AG08396 (cell line): ENCODE results near the gene IGFBP2.

Experiments
- DNase-seq: peaks from one replicate; pipeline ENCODE4 v3.0.0; 2012; ENCODE audit warnings: low spot score, mixed read lengths

IGFBP2 gene

DNA sequence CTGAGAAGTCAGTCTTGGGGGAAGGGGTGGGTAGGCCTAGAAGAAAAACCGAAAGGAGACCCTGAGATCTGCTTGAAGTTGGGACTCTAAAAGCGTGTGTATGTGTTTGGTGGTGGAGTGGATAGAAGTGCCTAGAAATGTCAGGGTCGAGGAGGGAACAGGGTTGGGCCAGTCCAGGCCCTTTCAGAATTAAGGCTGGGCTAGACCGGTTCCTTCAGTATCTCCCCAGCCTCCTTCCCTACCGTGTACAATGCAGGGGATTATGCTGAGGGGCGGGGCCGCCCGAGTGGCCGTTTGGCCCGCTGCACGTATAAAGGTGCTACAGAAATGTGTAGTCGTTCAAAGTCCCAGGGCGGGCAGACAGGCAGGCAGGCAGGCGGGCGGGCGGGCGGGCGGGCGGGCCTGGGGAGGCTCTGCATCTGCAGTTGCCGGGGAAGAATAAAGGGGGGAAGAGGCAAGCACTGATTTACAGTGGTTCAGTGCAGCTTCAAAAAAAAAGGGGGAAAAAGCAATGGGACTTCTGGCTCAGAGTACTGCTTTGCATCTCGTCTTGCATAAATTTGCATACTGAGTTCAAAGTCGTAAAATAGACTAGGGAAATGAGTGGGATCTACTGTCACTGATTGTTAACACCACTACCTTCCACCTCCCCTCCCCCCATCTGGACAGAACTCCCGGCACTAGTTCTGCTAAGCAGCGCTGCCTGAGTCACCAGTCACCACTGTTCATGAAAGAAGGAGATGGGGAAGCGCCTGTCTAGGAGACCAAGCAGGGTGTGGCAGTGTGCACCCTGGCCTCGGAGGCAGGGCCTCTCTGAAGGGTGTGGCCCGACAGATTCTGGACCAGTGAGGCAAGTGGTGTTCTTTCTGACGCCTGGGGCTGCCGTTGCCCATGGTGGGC is 3.6 kb downstream of the IGFBP2 start:
- no peak for DNase-seq

DNA sequence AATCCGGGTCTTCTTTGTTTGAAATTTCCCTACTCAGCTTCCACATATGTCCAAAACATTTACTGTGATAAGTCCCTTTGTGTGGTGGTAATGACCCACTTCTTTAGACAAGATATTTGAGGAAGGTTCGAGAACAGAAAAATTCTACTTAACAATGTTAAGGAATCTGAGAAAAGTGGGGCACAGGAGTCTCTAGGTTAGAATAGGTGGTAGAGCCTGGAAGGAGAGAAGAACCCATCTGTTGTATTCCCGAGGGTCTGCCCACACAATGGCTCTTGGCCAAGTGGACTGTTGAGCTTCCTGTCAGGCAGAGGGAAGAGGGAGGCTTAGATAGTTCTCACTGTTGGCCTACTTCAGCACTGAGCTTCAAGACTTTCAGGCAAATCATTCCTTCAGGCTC is 4.3 kb downstream of the IGFBP2 start:
- no peak for DNase-seq

DNA sequence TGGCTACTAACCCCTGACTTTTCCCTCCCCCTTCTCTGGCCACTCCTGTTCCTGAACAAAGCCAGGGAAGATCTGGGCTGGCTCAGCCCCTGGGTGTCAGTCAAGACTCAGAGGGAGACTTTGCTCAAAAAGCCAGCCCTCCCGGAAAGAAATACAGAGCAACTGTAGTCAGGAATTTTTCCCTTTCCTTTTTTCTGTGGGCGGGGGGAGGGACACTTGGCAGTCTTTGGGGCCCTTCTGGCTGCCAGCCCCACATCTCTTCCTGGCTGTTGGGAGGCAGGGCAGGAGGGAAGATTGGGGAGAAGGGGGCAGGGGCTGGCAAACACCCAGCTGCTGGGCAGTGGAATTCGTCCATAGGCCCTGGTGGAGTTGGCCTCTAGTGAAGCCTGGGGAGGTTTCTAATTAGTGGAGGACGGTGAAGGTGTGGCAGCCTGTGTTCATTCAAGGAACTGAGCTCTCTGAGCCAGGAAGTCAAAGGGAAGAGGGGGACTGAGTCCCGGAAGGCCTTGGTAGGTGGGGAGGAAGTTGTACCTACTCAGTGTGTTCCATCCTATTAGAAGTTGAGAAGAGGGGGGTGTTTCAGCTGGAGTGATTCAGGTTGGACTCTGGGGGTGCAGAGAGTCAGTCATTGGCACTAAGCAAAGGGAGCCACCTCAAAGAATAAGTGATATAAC is 10.9 kb downstream of the IGFBP2 start:
- peak; percentile 38 for DNase-seq

DNA sequence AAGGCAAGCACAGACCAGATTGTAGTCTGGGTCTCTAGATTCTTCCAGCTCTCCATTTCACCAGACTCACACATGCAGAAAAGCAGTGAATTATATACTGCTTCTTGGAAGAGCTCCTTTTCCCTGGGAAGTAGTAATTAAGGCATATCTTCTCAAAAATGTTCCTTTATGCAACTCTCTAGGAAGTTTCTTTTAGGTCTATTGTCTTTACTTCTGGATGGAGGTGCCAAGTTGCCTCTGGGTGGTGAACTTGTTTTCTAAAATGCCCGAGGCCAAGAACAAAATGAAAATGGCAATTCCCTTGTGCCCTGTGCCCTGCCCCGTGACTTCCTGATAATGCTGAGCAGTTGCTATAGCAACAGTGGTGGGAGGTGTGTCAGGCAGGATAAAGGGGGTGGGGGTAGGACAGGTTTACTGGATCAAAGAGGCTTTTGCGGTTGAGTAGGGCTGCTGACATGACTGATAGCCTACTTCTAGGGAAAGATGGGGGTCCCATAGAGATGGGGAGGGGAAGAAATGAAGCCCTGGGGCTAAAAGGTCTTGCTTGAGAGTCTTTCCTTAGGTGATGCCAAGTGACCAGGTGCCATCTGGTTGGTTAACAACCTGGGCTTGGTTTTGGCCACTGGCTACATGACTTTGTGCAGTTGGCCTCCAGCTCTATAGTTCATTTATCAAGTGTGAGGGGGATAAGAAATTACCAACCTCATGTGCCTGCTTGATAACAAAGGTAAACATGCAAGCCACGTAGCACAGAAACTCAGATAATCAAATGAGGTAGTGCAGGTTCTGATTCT is 11.8 kb downstream of the IGFBP2 start:
- no peak for DNase-seq

- no peak for DNase-seq
Measured at GRCh38 chr2:216645636-216645950, 12.4 kb downstream of the IGFBP2 start.

DNA sequence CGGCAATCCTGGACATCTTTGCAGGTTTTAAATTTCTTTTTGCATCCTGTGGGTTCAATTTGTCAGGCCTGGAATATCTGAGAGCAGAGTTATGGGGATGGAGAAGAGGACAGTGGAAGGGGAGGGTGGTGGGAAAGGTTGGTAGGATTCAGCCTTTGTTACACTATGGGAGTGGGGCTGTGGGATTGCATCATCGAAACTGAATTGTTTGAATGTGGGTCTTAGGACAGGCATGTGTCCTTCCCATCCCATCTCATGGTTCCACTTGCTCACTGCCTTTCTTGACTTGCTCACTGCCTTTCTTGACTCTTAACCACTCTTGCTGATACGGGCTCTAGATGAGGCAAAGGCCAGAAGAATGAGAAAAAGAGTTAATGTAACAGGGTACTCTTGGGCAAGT is 12.9 kb downstream of the IGFBP2 start:
- no peak for DNase-seq

GRCh38 chr2:216648105-216648504 is 14.9 kb downstream of the IGFBP2 start:
- DNase-seq, result no peak

- DNase-seq, result no peak
Measured at GRCh38 chr2:216649574-216649973, 16.4 kb downstream of the IGFBP2 start.

GRCh38 chr2:216650626-216651257 is 17.5 kb downstream of the IGFBP2 start:
- DNase-seq, result no peak

DNA sequence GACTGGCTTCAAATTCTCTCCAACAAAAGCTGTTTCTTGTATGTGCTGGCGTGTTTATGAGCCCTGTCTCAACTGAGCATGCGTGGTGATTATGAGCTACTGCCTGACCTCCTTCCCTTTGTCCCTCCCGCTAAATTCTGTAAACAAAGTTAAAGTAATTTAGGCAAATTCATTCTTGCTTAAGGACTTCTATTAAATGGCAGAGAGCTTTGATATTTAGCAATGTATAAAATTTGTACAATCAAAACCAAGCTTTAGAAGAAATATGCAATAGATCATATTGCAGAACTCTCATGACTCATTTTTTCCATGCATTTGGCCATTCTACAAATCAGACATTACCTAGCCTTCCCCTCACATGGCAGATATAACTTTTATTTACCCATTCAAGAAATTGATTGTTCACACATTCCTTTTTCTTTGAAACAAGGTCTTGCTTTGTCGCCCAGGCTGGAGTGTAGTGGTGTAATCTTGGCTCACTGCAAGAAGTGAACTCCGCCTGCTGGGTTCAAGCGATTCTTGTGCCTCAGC is 18.2 kb downstream of the IGFBP2 start:
- peak; percentile 51 for DNase-seq

GRCh38 chr2:216652566-216652965 is 19.3 kb downstream of the IGFBP2 start:
- DNase-seq, result no peak

DNA sequence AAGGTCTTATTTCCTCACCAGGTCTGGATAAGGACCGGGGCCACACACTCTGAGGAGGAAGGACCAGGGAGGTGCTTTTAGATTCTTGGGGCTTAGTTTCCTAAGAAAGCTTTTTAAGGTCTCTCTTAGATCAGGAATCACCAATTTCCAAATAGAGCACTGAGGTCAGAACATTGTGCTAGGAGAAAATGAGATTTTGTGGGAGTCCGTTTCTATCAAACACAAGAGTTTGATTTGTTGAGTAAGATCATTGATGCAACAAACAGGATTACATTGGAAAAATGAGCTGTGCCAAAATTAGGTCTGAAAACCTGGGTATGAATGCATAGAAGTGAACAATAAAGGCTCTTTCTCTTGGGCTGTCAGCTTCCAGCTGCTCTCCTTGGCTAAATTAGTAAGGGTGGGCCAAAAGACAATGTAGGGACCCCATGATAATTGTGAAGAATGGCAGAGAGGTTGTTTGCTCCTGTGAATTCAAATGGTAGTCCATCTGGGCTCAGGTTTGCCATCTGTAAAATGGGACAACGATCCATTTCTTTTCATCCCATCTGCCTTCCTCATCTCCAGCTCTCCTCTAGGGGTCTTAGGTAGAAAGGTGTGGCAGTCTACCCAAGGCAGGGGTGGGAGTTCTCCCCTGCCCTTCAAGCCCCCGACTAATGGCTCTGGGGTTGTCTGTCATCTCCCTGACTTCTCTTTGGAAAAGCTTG is 20.0 kb downstream of the IGFBP2 start:
- no peak for DNase-seq

DNA sequence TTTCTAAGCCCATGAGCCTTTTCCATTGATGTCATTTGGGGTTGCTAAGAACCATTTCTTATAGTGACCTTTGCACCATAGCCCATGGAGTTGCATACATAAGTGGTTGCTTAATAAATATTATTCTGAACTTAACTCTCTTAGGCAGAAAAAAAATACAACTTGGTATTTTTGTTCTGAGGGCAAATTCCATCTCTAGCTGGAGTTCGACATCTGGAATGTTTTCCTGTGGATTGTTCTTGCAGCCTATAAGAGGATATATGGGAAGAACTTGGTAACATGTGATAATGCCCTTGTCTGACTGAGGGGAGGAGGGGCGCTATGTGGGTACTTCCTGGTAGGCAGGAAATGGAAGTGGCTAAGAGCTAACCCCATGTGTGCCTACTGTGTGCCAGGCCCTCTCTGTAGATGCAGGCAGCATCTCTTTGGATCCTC is 20.7 kb downstream of the IGFBP2 start:
- no peak for DNase-seq

GRCh38 chr2:216654528-216655052 is 21.4 kb downstream of the IGFBP2 start:
- DNase-seq, result no peak

- no peak for DNase-seq
Measured at GRCh38 chr2:216657086-216657855, 24.1 kb downstream of the IGFBP2 start.

DNA sequence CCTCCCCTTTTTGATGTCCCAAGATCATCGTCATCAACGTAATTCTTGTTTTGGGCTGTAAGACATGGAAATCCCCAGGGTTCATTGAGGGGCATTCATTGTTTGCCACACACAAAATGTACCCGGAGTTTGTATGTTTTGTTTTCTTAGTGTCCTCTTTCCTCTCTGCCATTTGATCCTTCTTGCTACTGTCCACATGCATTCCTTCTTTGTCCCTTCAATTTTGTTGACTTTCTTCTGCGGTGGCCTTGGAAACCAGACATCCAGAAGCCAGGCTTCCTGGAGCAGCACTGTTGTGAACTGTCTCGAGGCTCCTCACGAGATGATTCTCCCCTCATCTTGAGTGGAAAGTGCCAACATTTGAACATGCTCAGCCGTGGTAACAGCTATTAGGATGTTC is 24.8 kb downstream of the IGFBP2 start:
- DNase-seq, result no peak

GRCh38 chr2:216658757-216659156 is 25.5 kb downstream of the IGFBP2 start:
- no peak for DNase-seq

- DNase-seq, result no peak
Measured at GRCh38 chr2:216659276-216659675, 26.1 kb downstream of the IGFBP2 start.

DNA sequence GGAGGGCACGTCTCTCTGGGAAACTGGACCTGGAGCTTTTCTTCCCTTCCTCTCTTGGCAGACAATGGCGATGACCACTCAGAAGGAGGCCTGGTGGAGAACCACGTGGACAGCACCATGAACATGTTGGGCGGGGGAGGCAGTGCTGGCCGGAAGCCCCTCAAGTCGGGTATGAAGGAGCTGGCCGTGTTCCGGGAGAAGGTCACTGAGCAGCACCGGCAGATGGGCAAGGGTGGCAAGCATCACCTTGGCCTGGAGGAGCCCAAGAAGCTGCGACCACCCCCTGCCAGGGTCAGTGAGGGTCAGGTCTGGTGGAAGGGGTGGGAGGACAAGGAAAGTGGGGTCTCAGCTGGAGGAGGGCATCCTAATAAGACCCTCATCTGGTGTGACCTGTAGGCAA is 27.3 kb downstream of the IGFBP2 start:
- DNase-seq, result no peak

DNA sequence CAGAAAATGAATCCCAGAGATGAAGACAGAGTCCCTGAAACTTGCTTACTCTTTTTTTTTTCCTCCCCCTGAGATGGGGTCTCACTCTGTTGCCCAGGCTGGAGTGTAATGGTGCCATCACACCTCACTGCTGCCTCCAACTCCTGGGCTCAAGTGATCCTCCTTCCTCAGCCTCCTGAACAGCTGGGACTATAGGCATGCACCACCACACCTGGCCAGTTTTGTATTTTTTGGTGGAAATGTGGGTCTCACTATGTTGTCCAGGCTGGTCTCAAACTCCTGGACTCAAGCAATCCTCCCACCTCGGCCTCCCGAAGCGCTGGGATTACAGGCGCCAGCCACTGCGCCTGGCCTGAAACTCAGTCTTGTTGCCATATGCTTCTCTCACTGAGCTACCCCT is 27.8 kb downstream of the IGFBP2 start:
- DNase-seq, result no peak
